RWPE2 (cell line): ENCODE data around the gene CASTOR1.

Source experiments
- ATAC-seq: fragments of 200-7000 bp; cut with Tn5 transposase; 3 replicates; pipeline ENCODE4 v1.9.1; 2021; ENCODE audit warnings: low read depth
- DNase-seq: peaks from one replicate; pipeline ENCODE4 v3.0.0-alpha.2; 2020; ENCODE audit warnings: low spot score
- H3K27ac ChIP-seq: fragments of 450-650 bp; 2 replicates; pipeline ENCODE4 v1.5.1; 2017; ENCODE audit warnings: mild to moderate bottlenecking; ENCODE audit not compliant: poor library complexity, severe bottlenecking
- H3K27me3 ChIP-seq: fragments of 250-450 bp; sonication (Bioruptor Pico); 2 replicates; pipeline ENCODE4 v1.5.1; 2021; ENCODE audit warnings: mild to moderate bottlenecking, moderate library complexity; ENCODE audit not compliant: insufficient read depth, poor library complexity, severe bottlenecking
- H3K36me3 ChIP-seq: fragments of 250-450 bp; sonication (Bioruptor Pico); 2 replicates; pipeline ENCODE4 v1.5.1; 2020; ENCODE audit warnings: low read depth, mild to moderate bottlenecking, moderate library complexity
- H3K4me1 ChIP-seq: fragments of 250-450 bp; sonication (Bioruptor Pico); 2 replicates; pipeline ENCODE4 v1.5.1; 2021; ENCODE audit warnings: mild to moderate bottlenecking, moderate library complexity; ENCODE audit not compliant: insufficient read depth, poor library complexity, severe bottlenecking
- H3K4me3 ChIP-seq: fragments of 250-450 bp; sonication (Bioruptor Pico); 2 replicates; pipeline ENCODE4 v1.5.1; 2021; ENCODE audit warnings: mild to moderate bottlenecking, moderate library complexity; ENCODE audit not compliant: severe bottlenecking
- H3K9me3 ChIP-seq: fragments of 250-450 bp; sonication (Bioruptor Pico); 2 replicates; pipeline ENCODE4 v1.5.1; 2021; ENCODE audit warnings: mild to moderate bottlenecking, moderate library complexity; ENCODE audit not compliant: severe bottlenecking
- CTCF ChIP-seq: fragments of 450-650 bp; IDR thresholded peaks from one replicate; pipeline ENCODE4 v1.5.1; 2017; ENCODE audit warnings: mild to moderate bottlenecking, moderate library complexity; ENCODE audit not compliant: poor library complexity, severe bottlenecking

CASTOR1 gene

GRCh38 chr22:30328466-30329049 is 39.3 kb upstream of the CASTOR1 start:
- no peaks in the 10 kb centered on the region for H3K9me3 ChIP-seq
- DNase-seq (no peak), ATAC-seq (no peak)
- H3K4me3 ChIP-seq: no peak overlapping the region
- peaks cover 21% of the 10 kb centered on the region for H3K4me1 ChIP-seq
- no peak for TF ChIP-seq CTCF
- no peaks in the 10 kb centered on the region for H3K27me3 ChIP-seq
- H3K36me3 ChIP-seq: peaks cover 19% of the 10 kb centered on the region
- no peak overlapping the region for H3K27ac ChIP-seq

- Histone ChIP-seq H3K27me3 (no peaks in the 10 kb centered on the region), H3K9me3 (no peaks in the 10 kb centered on the region), H3K4me3 (no peak overlapping the region), H3K4me1 (peaks cover 21% of the 10 kb centered on the region), H3K36me3 (peaks cover 13% of the 10 kb centered on the region), H3K27ac (peak overlapping the region; percentile 53)
- DNase-seq: no peak
- peak; percentile 53; the same call in 2 of the 3 replicates for ATAC-seq
- TF ChIP-seq CTCF: peak; percentile 63
These were observed 38.6 kb upstream of the CASTOR1 start for GRCh38 chr22:30327864-30328345.

GRCh38 chr22:30326706-30327362 is 37.5 kb upstream of the CASTOR1 start, which contains the start of gene TBC1D10A:
Gene TBC1D10A, minus strand, starts transcription at chr22:30326941. Its CDS starts 60 bp downstream, at chr22:30326881.
- no peaks in the 10 kb centered on the region for H3K27me3 ChIP-seq
- TF ChIP-seq CTCF: no peak
- DNase-seq (peak; percentile 95), ATAC-seq (peak; percentile 82)
- H3K27ac ChIP-seq: peak within 1 kb of the TSS; percentile 53
- H3K4me1 ChIP-seq: peaks cover 21% of the 10 kb centered on the region
- peaks cover 3% of the 10 kb centered on the region for H3K36me3 ChIP-seq
- no peaks in the 10 kb centered on the region for H3K9me3 ChIP-seq
- H3K4me3 ChIP-seq: peak within 1 kb of the TSS; percentile 98

- peaks cover 21% of the 10 kb centered on the region for H3K4me1 ChIP-seq
- ATAC-seq: peak; percentile 18; the same call in 1 of the 3 replicates
- H3K4me3 ChIP-seq: peak overlapping the region; percentile 98
- DNase-seq: no peak
- H3K9me3 ChIP-seq: no peaks in the 10 kb centered on the region
- peak overlapping the region; percentile 53 for H3K27ac ChIP-seq
- TF ChIP-seq CTCF: no peak
- H3K27me3 ChIP-seq: no peaks in the 10 kb centered on the region
- H3K36me3 ChIP-seq: no peaks in the 10 kb centered on the region
These were observed 37.0 kb upstream of the CASTOR1 start for GRCh38 chr22:30326255-30326705.
